ENCODE measurements around the gene ATP6AP2. TPM values are rescaled to one million over a fixed set of nuclear protein-coding genes. Genes with fewer than 3 reads are reported as not detected.

Gene ATP6AP2
- total and polyA plus RNA-seq, 9 of the 15 experiments (the other 6 are each of a cell fraction or from before 2014, with no cell fraction given) = 23.3 to 131 (median 41.9) TPM

DNA sequence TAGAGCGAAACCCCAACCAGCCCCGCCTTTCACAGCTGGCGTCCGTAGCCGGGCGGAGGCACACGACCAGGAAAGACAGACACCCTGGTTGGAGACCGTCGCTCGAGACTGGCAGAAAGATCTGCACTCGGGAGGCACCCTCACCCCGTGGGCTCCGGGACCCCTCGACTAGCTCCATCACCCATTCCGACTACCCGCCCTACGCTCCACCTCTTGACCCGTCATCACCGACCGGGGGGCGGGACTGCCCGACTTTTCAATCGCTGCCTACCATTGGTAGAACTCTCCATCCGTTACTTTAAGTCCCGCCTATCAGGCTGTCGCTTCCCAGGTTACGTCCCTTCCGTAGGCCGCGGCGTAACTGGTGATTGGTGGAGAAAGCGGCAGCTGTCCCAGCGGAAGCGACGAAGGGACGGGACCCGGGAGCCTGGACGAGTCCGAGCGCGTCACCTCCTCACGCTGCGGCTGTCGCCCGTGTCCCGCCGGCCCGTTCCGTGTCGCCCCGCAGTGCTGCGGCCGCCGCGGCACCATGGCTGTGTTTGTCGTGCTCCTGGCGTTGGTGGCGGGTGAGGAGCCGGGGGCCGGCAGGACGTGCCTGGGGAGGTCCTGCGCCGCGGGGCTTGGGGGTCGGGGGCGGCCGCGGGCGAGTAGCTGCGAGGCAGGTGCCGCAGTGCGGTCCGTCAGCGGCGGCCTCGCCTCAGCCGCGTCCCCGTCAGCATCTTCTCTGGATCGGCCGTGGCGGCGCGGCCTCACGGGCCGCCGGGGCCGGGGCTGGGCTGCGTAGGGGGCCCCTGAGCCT, at the start of gene ATP6AP2 (continued):
- TF ChIP-seq, protein P1, sequence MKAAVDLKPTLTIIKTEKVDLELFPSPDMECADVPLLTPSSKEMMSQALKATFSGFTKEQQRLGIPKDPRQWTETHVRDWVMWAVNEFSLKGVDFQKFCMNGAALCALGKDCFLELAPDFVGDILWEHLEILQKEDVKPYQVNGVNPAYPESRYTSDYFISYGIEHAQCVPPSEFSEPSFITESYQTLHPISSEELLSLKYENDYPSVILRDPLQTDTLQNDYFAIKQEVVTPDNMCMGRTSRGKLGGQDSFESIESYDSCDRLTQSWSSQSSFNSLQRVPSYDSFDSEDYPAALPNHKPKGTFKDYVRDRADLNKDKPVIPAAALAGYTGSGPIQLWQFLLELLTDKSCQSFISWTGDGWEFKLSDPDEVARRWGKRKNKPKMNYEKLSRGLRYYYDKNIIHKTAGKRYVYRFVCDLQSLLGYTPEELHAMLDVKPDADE (conservative IDR thresholded peaks at IDR 0.05; ENCODE audit: control insufficient read depth, low read depth, low read length) = peak; percentile 56; the same call in 1 of the 2 replicates
- no peak for TF ChIP-seq ELF2 (CRISPR knock-in tag; IDR thresholded peaks at IDR 0.05)
- TF ChIP-seq, protein P2, sequence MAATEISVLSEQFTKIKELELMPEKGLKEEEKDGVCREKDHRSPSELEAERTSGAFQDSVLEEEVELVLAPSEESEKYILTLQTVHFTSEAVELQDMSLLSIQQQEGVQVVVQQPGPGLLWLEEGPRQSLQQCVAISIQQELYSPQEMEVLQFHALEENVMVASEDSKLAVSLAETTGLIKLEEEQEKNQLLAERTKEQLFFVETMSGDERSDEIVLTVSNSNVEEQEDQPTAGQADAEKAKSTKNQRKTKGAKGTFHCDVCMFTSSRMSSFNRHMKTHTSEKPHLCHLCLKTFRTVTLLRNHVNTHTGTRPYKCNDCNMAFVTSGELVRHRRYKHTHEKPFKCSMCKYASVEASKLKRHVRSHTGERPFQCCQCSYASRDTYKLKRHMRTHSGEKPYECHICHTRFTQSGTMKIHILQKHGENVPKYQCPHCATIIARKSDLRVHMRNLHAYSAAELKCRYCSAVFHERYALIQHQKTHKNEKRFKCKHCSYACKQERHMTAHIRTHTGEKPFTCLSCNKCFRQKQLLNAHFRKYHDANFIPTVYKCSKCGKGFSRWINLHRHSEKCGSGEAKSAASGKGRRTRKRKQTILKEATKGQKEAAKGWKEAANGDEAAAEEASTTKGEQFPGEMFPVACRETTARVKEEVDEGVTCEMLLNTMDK (IDR thresholded peaks at IDR 0.05; ENCODE audit: borderline replicate concordance, insufficient read depth, low read depth, low read length, poor library complexity, severe bottlenecking) = no peak
- TF ChIP-seq, protein P3, sequence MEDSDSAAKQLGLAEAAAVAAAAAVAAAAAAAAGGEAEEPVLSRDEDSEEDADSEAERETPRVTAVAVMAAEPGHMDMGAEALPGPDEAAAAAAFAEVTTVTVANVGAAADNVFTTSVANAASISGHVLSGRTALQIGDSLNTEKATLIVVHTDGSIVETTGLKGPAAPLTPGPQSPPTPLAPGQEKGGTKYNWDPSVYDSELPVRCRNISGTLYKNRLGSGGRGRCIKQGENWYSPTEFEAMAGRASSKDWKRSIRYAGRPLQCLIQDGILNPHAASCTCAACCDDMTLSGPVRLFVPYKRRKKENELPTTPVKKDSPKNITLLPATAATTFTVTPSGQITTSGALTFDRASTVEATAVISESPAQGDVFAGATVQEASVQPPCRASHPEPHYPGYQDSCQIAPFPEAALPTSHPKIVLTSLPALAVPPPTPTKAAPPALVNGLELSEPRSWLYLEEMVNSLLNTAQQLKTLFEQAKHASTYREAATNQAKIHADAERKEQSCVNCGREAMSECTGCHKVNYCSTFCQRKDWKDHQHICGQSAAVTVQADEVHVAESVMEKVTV (CRISPR knock-in tag; IDR thresholded peaks at IDR 0.05) = no peak
- peak; percentile 94 for TF ChIP-seq HNRNPLL (IDR thresholded peaks at IDR 0.05; ENCODE audit: low read depth, low read length, poor library complexity, severe bottlenecking)
- TF ChIP-seq ZNF146 (CRISPR knock-in tag; IDR thresholded peaks at IDR 0.05; ENCODE audit: unreplicated experiment) = no peak
- TF ChIP-seq ZNF232 (CRISPR knock-in tag; IDR thresholded peaks at IDR 0.05) = no peak
- no peak for TF ChIP-seq FOXJ2 (tag; IDR thresholded peaks at IDR 0.05)
- TF ChIP-seq HMG20B (CRISPR knock-in tag; IDR thresholded peaks at IDR 0.05) = no peak
- TF ChIP-seq FOXP1 (CRISPR knock-in tag; IDR thresholded peaks at IDR 0.05) = no peak
- no peak for TF ChIP-seq RNF2 (IDR thresholded peaks at IDR 0.05)
- TF ChIP-seq EP300 (IDR thresholded peaks at IDR 0.05; ENCODE audit: low read length) = no peak
- TF ChIP-seq ETV5 (CRISPR knock-in tag; IDR thresholded peaks at IDR 0.05; ENCODE audit: low read depth) = no peak; the same call in 1 of the 2 replicates
- no peak for TF ChIP-seq ZNF174 (CRISPR knock-in tag; IDR thresholded peaks at IDR 0.05)
- TF ChIP-seq TAF1 (IDR thresholded peaks at IDR 0.05; ENCODE audit: control insufficient read depth, extremely low read depth, insufficient read depth, low read length, severe bottlenecking) = peak; percentile 59
- no peak for TF ChIP-seq TEAD2 (tag; IDR thresholded peaks at IDR 0.05)
- TF ChIP-seq BRF1 (IDR thresholded peaks at IDR 0.05; ENCODE audit: borderline replicate concordance, extremely low read depth, insufficient read length) = no peak
- TF ChIP-seq SMAD4 (CRISPR knock-in tag; conservative IDR thresholded peaks at IDR 0.05) = no peak
- no peak for TF ChIP-seq BRD9 (IDR thresholded peaks at IDR 0.05; ENCODE audit: low read depth, partially characterized antibody)
- TF ChIP-seq CC2D1A (IDR thresholded peaks at IDR 0.05) = no peak
- peak; percentile 59 for TF ChIP-seq ZFX (CRISPR knock-in tag; IDR thresholded peaks at IDR 0.05)
- TF ChIP-seq ATF7 (IDR thresholded peaks at IDR 0.05) = peak; percentile 76; the same call in 1 of the 2 replicates
- TF ChIP-seq HCFC1 (IDR thresholded peaks at IDR 0.05; ENCODE audit: low read depth, low read length) = peak; percentile 57
- no peak for TF ChIP-seq PURB (CRISPR knock-in tag; IDR thresholded peaks at IDR 0.05; ENCODE audit: low read depth)
- TF ChIP-seq POLR2A (conservative IDR thresholded peaks at IDR 0.05) = peak; percentile 78
- TF ChIP-seq IFI16 (CRISPR knock-in tag; IDR thresholded peaks at IDR 0.05) = no peak
